Ishikawa (cell line): ENCODE measurements around the gene DOK3.

Experiments used
- CEBPB ChIP-seq: IDR thresholded peaks from 2 replicates; pipeline ENCODE4 v1.6.1; 2012
- CREB1 ChIP-seq: IDR thresholded peaks from 2 replicates; pipeline ENCODE4 v1.6.1; 2012; ENCODE audit warnings: low read depth
- EGR1 ChIP-seq: IDR thresholded peaks from 2 replicates; pipeline ENCODE4 v1.6.1; 2012
- EP300 ChIP-seq: IDR thresholded peaks from 2 replicates; pipeline ENCODE4 v1.6.1; 2012; ENCODE audit warnings: borderline replicate concordance
- FOXM1 ChIP-seq: IDR thresholded peaks from 2 replicates; pipeline ENCODE4 v1.6.1; 2012; ENCODE audit warnings: low read depth, borderline replicate concordance
- NFIC ChIP-seq: IDR thresholded peaks from 2 replicates; pipeline ENCODE4 v1.6.1; 2012
- RAD21 ChIP-seq: IDR thresholded peaks from 2 replicates; pipeline ENCODE4 v1.6.1; 2012; ENCODE audit warnings: low read depth
- TAF1 ChIP-seq: IDR thresholded peaks from 2 replicates; pipeline ENCODE4 v1.6.1; 2012; ENCODE audit warnings: low read depth, mild to moderate bottlenecking
- TCF12 ChIP-seq: IDR thresholded peaks from 2 replicates; pipeline ENCODE4 v1.6.1; 2012; ENCODE audit warnings: low read depth
- TEAD4 ChIP-seq: IDR thresholded peaks from 2 replicates; pipeline ENCODE4 v1.6.1; 2012
- YY1 ChIP-seq: IDR thresholded peaks from 2 replicates; pipeline ENCODE4 v1.6.1; 2012; ENCODE audit warnings: low read depth
- ZBTB7A ChIP-seq: IDR thresholded peaks from 2 replicates; pipeline ENCODE4 v1.6.1; 2012; ENCODE audit warnings: low read depth
- TF ChIP-seq, protein P1 (sequence below): IDR thresholded peaks from 2 replicates; pipeline ENCODE4 v1.6.1; 2012
- TF ChIP-seq, protein P2 (sequence below): IDR thresholded peaks from 2 replicates; pipeline ENCODE4 v1.6.1; 2012
- TF ChIP-seq, protein P3 (sequence below): IDR thresholded peaks from 2 replicates; pipeline ENCODE4 v1.6.1; 2012; ENCODE audit warnings: low read depth, mild to moderate bottlenecking

DOK3 gene

DNA sequence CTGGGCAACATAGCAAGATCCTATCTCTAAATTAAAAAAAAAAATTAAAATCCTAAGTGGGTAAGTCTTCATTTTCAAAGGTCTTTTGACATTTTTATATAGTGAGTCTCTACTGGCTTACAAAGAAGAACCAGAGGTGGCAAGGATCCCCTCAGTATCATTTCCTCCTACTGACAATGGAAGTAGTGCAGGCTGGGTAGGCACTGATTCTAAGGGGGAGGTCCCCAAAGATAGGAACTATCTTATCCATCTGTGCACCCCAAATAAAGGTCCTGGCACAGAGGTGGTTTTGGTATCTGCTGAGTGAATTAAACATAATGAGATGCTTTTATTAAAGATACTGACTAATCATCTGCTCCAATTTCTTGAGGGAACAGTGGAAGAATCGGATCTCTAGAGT is 40.5 kb upstream of the DOK3 start:
- no peak for TF ChIP-seq EP300
- TF ChIP-seq TAF1 = no peak
- TF ChIP-seq, protein P1, sequence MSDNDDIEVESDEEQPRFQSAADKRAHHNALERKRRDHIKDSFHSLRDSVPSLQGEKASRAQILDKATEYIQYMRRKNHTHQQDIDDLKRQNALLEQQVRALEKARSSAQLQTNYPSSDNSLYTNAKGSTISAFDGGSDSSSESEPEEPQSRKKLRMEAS = no peak
- no peak for TF ChIP-seq NFIC
- TF ChIP-seq CREB1 = no peak
- no peak for TF ChIP-seq TCF12

DNA sequence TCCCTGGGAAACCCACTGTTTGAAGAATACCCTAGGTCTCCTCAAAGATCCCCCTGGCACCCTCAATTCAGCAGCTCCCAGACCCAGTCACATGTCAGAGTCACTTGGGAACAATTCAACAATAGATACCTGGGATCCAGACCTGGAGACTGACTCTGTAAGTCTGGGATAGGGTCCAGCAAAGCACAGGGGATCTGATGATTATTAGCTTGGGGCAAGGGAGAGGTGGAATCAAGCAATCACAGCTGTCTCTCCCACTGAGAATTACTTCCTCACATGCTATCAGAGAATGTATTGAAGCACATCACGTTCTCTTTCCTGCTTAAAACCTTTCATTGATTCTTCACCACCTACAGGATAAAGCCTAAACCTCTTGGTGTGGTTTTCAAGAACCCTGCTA is 38.9 kb upstream of the DOK3 start:
- TF ChIP-seq EP300 = no peak
- no peak for TF ChIP-seq FOXM1
- no peak for TF ChIP-seq EGR1
- TF ChIP-seq, protein P1 = no peak

DNA sequence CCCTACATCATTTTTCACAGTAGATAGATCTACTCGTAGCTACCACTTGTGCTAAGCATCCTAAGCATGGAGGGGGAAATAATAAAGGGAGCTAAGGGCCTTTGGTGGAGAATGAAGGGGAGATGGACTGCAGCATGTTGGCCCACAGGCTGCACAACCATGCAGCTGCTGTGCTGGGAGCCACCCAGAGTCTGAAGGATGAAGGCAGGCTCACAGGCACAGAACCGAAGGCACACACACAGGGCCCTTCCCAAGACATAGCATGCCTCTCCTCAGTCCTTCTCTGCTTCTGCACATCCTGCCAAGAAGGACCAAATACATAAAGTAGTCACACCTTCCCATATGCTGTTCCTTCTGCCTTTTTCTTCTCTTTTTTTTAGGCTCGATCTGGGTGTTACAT is 38.1 kb upstream of the DOK3 start:
- no peak for TF ChIP-seq EP300
- no peak for TF ChIP-seq ZBTB7A
- TF ChIP-seq RAD21 = no peak
- no peak for TF ChIP-seq TEAD4
- TF ChIP-seq TAF1 = no peak
- TF ChIP-seq, protein P2, sequence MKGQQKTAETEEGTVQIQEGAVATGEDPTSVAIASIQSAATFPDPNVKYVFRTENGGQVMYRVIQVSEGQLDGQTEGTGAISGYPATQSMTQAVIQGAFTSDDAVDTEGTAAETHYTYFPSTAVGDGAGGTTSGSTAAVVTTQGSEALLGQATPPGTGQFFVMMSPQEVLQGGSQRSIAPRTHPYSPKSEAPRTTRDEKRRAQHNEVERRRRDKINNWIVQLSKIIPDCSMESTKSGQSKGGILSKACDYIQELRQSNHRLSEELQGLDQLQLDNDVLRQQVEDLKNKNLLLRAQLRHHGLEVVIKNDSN = no peak
- TF ChIP-seq NFIC = no peak
- TF ChIP-seq TCF12 = no peak
- no peak for TF ChIP-seq YY1
- TF ChIP-seq, protein P3, sequence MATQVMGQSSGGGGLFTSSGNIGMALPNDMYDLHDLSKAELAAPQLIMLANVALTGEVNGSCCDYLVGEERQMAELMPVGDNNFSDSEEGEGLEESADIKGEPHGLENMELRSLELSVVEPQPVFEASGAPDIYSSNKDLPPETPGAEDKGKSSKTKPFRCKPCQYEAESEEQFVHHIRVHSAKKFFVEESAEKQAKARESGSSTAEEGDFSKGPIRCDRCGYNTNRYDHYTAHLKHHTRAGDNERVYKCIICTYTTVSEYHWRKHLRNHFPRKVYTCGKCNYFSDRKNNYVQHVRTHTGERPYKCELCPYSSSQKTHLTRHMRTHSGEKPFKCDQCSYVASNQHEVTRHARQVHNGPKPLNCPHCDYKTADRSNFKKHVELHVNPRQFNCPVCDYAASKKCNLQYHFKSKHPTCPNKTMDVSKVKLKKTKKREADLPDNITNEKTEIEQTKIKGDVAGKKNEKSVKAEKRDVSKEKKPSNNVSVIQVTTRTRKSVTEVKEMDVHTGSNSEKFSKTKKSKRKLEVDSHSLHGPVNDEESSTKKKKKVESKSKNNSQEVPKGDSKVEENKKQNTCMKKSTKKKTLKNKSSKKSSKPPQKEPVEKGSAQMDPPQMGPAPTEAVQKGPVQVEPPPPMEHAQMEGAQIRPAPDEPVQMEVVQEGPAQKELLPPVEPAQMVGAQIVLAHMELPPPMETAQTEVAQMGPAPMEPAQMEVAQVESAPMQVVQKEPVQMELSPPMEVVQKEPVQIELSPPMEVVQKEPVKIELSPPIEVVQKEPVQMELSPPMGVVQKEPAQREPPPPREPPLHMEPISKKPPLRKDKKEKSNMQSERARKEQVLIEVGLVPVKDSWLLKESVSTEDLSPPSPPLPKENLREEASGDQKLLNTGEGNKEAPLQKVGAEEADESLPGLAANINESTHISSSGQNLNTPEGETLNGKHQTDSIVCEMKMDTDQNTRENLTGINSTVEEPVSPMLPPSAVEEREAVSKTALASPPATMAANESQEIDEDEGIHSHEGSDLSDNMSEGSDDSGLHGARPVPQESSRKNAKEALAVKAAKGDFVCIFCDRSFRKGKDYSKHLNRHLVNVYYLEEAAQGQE = no peak
- no peak for TF ChIP-seq FOXM1
- no peak for TF ChIP-seq EGR1
- no peak for TF ChIP-seq CREB1
- no peak for TF ChIP-seq CEBPB
- TF ChIP-seq, protein P1 = no peak

DNA sequence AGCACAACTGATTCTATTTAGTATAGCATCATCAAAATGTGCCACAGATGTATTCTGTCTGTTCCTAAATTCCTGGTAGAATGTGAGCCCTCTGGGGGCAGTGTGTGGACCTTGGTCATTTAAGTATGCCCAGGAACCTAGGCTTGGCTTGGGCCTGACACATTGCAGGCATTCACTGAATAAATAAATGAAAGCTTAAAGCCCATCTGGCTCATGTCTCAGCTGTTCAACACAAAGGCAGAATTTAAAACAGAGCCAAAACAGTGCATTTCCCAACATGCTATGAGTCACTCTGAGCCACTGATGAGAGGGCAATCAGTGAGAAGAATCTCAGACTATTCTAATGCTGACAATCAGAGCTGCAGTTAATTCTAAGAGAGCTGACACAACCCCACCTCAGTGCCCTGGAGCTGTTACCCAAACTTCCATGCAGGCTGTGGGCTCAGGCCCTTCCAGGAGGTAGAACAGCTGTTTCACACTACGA is 36.7 kb upstream of the DOK3 start:
- TF ChIP-seq TAF1 (no peak), RAD21 (no peak), CEBPB (no peak)
- TF ChIP-seq, protein P2 = no peak
- TF ChIP-seq, protein P1 = no peak

DNA sequence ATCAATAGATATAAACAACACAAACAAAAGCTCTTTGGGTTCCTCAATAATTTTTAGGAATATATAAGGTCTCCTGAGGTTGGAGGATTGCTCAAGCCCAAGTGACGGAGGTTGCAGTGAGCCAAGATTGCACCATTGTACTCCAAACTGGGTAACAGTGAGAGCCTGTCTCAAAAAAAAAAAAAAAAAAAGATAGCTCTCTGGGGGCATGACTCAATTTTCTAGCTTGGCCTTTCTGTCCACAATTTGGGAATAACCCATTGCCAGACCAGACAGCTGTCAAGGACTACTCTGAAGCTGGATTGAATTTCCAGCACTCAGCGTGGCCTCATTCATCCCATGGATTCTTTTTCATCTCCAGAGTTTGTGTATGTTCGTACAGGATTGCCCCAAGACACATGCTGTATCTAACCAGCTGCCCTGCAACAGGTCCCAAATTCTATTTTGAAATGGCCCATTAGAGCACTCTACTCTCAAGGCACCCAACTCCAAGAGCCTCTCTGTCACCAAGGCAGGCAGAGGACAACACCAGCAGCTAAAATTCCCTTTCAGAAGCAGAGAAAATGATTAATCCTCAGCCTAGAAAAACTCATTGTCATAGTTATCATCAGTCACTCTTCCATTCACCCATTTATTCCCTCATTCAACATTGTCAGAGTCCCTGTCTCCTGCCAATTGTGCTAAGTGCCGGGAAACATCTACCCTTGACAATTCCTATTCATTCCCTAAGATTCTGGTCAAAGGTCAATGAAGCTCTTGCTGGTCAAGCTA is 36.0 kb upstream of the DOK3 start:
- TF ChIP-seq, protein P2 = no peak
- TF ChIP-seq RAD21 (no peak), TCF12 (no peak), ZBTB7A (no peak), FOXM1 (no peak)
- TF ChIP-seq, protein P1 = no peak

DNA sequence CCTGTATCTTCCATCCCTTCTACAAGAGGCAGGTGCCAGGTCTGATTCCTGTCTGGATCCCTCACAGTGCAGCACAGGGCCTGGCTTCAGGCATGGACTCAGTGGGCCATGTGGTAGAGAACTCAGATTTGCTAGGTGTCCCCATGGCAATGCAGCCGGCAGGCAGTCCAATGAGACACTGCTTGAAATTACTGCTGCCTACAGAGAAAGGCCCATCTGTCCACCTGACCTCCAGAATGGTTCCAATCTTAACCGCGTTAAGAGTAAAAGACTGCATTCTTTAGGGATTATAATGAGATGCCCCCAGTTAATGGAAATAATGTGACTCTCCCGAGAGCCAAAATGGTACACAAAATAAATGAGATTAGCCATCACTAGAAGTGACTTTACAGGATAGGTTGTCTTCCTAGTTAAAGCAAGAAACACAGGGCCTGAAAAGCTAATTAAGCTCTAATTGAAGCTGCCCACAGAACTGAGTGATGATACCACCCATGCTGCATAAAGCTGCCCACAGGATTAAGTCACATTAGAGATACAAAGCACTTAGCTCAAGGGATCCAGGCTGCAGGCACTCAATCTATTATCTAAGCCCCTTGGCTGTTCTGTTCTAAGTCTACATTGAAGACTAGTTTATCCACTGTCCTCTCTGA is 33.3 kb upstream of the DOK3 start:
- TF ChIP-seq, protein P3 = no peak
- TF ChIP-seq TEAD4 (no peak), FOXM1 (no peak), EGR1 (no peak), TCF12 (no peak), EP300 (no peak)
- TF ChIP-seq, protein P1 = no peak
- TF ChIP-seq, protein P2 = no peak
